Rectal smooth muscle tissue (tissue), 1 donor: ENCODE results near the gene KRTDAP.

Experiments
- H3K27ac ChIP-seq: one replicate; pipeline ENCODE4 v1.7.0; 2013; ENCODE audit warnings: low read depth, low read length, inconsistent platforms
- H3K27me3 ChIP-seq: one replicate; pipeline ENCODE4 v1.7.0; 2013; ENCODE audit warnings: low read length; ENCODE audit not compliant: control insufficient read depth, insufficient read depth
- H3K36me3 ChIP-seq: one replicate; pipeline ENCODE4 v1.7.0; 2013; ENCODE audit warnings: low read length; ENCODE audit not compliant: control insufficient read depth, insufficient read depth
- H3K4me1 ChIP-seq: one replicate; pipeline ENCODE4 v1.7.0; 2013; ENCODE audit warnings: low read length; ENCODE audit not compliant: control insufficient read depth, insufficient read depth
- H3K4me3 ChIP-seq: one replicate; pipeline ENCODE4 v1.7.0; 2013; ENCODE audit warnings: low read length
- H3K9ac ChIP-seq: one replicate; pipeline ENCODE4 v1.7.0; 2013; ENCODE audit warnings: low read length

KRTDAP gene

GRCh38 chr19:35509018-35509652, 18.9 kb upstream of the KRTDAP start:
- Histone ChIP-seq H3K36me3 (no peaks in the 10 kb centered on the region), H3K27ac (no peak overlapping the region), H3K9ac (no peak overlapping the region), H3K4me3 (peak overlapping the region; percentile 58), H3K27me3 (peaks cover 13% of the 10 kb centered on the region), H3K4me1 (no peaks in the 10 kb centered on the region)

- H3K4me3 ChIP-seq: no peak overlapping the region
- H3K4me1 ChIP-seq: no peaks in the 10 kb centered on the region
- H3K36me3 ChIP-seq: no peaks in the 10 kb centered on the region
- no peak overlapping the region for H3K9ac ChIP-seq
- H3K27me3 ChIP-seq: peaks cover 12% of the 10 kb centered on the region
- no peak overlapping the region for H3K27ac ChIP-seq
These were observed 17.9 kb upstream of the KRTDAP start for GRCh38 chr19:35508129-35508528.

GRCh38 chr19:35507561-35507960, 17.3 kb upstream of the KRTDAP start:
- Histone ChIP-seq H3K36me3 (no peaks in the 10 kb centered on the region), H3K27me3 (peaks cover 10% of the 10 kb centered on the region), H3K4me3 (no peak overlapping the region), H3K27ac (no peak overlapping the region), H3K9ac (no peak overlapping the region), H3K4me1 (no peaks in the 10 kb centered on the region)

- H3K9ac ChIP-seq: no peak overlapping the region
- peaks cover 10% of the 10 kb centered on the region for H3K27me3 ChIP-seq
- H3K4me3 ChIP-seq: no peak overlapping the region
- no peak overlapping the region for H3K27ac ChIP-seq
- no peaks in the 10 kb centered on the region for H3K36me3 ChIP-seq
- no peaks in the 10 kb centered on the region for H3K4me1 ChIP-seq
These were observed 15.7 kb upstream of the KRTDAP start for GRCh38 chr19:35506011-35506410.

DNA sequence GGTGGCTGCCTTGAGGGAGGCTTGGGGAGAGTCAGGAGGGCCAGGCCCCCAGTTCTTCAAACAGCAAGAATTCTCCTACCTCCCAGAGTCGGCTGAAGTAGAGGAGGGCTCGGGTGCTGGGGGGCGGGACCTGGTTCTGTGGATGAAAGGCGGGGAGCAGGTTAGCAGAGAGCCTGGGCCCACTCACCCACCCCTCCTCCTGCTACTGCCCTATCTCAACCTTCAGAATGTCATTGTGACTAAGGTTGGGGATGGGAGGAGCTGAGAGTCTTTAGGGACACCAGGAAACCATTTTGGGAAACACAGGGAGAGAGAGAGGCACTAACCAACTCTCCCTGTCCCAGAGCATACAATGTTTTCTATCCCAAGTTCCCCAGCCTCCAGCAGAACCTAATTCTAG, 12.5 kb upstream of the KRTDAP start:
- Histone ChIP-seq H3K9ac (no peak overlapping the region), H3K4me3 (no peak overlapping the region), H3K36me3 (no peaks in the 10 kb centered on the region), H3K4me1 (no peaks in the 10 kb centered on the region), H3K27me3 (no peaks in the 10 kb centered on the region), H3K27ac (no peak overlapping the region)

GRCh38 chr19:35501684-35502083, 11.4 kb upstream of the KRTDAP start:
- H3K27ac ChIP-seq: no peak overlapping the region
- H3K4me3 ChIP-seq: no peak overlapping the region
- no peak overlapping the region for H3K9ac ChIP-seq
- no peaks in the 10 kb centered on the region for H3K36me3 ChIP-seq
- H3K27me3 ChIP-seq: no peaks in the 10 kb centered on the region
- no peaks in the 10 kb centered on the region for H3K4me1 ChIP-seq

- no peaks in the 10 kb centered on the region for H3K4me1 ChIP-seq
- H3K27me3 ChIP-seq: no peaks in the 10 kb centered on the region
- no peak overlapping the region for H3K4me3 ChIP-seq
- no peaks in the 10 kb centered on the region for H3K36me3 ChIP-seq
- H3K27ac ChIP-seq: no peak overlapping the region
- H3K9ac ChIP-seq: no peak overlapping the region
These were observed 10.3 kb upstream of the KRTDAP start for GRCh38 chr19:35500611-35501010.

GRCh38 chr19:35498984-35499527, 8.8 kb upstream of the KRTDAP start:
- Histone ChIP-seq H3K4me3 (no peak overlapping the region), H3K4me1 (no peaks in the 10 kb centered on the region), H3K36me3 (no peaks in the 10 kb centered on the region), H3K9ac (no peak overlapping the region), H3K27ac (no peak overlapping the region), H3K27me3 (no peaks in the 10 kb centered on the region)

DNA sequence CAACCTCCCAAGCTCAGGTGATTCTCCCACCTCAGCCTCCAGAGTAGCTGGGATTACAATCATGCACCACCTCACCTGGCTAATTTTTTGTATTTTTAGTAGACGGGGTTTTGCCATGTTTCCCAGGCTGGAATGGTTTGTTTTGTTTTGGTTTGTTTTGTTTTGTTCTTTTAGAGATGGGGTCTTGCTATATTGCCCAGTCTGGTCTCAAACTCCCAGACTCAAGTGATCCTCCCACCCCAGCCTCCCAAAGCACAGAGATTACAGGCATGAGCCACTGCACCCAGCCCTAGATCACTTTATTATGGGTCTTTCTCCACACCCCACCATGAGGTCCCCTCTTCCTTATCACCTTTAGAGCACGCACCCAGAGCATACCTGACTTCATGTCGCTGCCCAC, 8.0 kb upstream of the KRTDAP start:
- H3K4me1 ChIP-seq: no peaks in the 10 kb centered on the region
- H3K27ac ChIP-seq: no peak overlapping the region
- no peak overlapping the region for H3K4me3 ChIP-seq
- no peaks in the 10 kb centered on the region for H3K36me3 ChIP-seq
- H3K27me3 ChIP-seq: no peaks in the 10 kb centered on the region
- H3K9ac ChIP-seq: no peak overlapping the region

DNA sequence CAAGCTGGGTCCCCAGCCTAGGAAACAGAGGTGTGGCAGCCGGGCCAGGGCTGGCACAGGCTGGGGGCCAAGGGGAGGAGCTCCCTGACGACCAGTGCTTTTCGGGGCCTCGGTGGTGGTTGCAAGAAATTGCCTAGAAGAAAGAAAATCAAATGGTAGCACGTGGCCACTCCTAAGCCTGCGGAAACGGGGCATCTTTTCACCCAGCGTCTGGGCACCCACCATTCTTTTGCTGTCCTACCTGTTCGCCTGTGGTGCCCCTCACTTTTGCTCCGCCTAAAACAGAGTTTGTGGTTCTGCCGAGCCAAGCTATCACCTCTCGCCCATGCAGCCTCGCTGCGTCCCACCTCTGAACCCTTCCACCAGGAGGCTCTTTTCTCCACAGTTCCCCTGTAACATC, 7.1 kb upstream of the KRTDAP start:
- H3K9ac ChIP-seq: no peak overlapping the region
- no peaks in the 10 kb centered on the region for H3K27me3 ChIP-seq
- no peak overlapping the region for H3K4me3 ChIP-seq
- H3K36me3 ChIP-seq: no peaks in the 10 kb centered on the region
- H3K4me1 ChIP-seq: no peaks in the 10 kb centered on the region
- H3K27ac ChIP-seq: no peak overlapping the region

GRCh38 chr19:35495107-35496064, 5.1 kb upstream of the KRTDAP start:
- H3K4me1 ChIP-seq: no peaks in the 10 kb centered on the region
- no peak overlapping the region for H3K9ac ChIP-seq
- no peaks in the 10 kb centered on the region for H3K36me3 ChIP-seq
- H3K27ac ChIP-seq: no peak overlapping the region
- no peak overlapping the region for H3K4me3 ChIP-seq
- H3K27me3 ChIP-seq: no peaks in the 10 kb centered on the region

- Histone ChIP-seq H3K36me3 (no peaks in the 10 kb centered on the region), H3K9ac (no peak overlapping the region), H3K27me3 (no peaks in the 10 kb centered on the region), H3K4me3 (no peak overlapping the region), H3K4me1 (no peaks in the 10 kb centered on the region), H3K27ac (no peak overlapping the region)
These were observed 3.7 kb upstream of the KRTDAP start for GRCh38 chr19:35493971-35494370.
